GM12865 (cell line): ENCODE data around the gene PI4KB.

Experiments used
- DNase-seq: peaks from one replicate; pipeline ENCODE4 v3.0.0; 2010; ENCODE audit warnings: low read depth
- H3K4me3 ChIP-seq: 2 replicates; pipeline ENCODE4 v1.5.1; 2011; ENCODE audit warnings: mild to moderate bottlenecking, low read depth, low read length, control low read depth
- TF ChIP-seq, protein P1 (sequence below): IDR thresholded peaks from 2 replicates; pipeline ENCODE4 v1.5.1; 2011; ENCODE audit warnings: low read length, control low read depth, low read depth, inconsistent platforms; ENCODE audit not compliant: insufficient read depth; ENCODE audit errors: missing control alignments

PI4KB gene

DNA sequence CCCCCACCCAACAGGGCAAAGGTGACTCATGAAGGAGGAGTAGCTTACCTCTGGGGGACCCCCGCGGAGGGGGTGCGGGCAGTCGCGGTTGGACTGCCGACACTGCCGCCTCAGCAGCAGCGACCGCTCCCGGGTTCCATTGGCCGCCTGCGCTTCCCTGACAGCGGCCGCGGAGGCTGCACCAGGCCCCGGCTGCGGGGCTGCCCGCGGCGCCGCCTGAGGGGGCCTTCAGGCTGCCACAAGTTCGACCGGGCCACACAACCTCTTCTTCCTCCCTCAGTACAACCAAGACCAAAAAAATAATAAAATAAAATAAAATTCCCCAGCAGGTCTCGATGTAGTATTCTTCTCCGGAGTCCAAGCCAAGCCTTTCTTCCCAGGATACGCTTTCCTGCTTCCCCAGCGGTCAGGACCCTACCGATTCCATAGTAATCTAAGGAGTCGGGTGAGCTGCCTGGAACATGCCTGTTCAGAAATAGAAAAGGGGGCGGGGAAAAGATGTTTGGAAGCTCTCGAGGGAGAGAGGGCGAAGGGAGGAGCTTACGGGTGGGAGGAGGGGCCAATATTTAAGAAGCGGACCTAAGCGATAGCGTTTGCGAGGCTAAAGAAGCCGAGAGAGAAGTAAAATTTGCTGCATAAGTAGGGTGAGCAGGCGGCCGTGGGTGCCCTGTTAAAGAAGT, at the start of gene PI4KB:
Gene PI4KB (minus strand): TSS at position 194 of the 680 bp plus-strand sequence. CDS start 10,935 bp downstream, outside the sequence.
- peak; percentile 98 for DNase-seq
- TF ChIP-seq, protein P1, sequence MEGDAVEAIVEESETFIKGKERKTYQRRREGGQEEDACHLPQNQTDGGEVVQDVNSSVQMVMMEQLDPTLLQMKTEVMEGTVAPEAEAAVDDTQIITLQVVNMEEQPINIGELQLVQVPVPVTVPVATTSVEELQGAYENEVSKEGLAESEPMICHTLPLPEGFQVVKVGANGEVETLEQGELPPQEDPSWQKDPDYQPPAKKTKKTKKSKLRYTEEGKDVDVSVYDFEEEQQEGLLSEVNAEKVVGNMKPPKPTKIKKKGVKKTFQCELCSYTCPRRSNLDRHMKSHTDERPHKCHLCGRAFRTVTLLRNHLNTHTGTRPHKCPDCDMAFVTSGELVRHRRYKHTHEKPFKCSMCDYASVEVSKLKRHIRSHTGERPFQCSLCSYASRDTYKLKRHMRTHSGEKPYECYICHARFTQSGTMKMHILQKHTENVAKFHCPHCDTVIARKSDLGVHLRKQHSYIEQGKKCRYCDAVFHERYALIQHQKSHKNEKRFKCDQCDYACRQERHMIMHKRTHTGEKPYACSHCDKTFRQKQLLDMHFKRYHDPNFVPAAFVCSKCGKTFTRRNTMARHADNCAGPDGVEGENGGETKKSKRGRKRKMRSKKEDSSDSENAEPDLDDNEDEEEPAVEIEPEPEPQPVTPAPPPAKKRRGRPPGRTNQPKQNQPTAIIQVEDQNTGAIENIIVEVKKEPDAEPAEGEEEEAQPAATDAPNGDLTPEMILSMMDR = no peak
- peak within 1 kb of the TSS; percentile 100 for H3K4me3 ChIP-seq

DNA sequence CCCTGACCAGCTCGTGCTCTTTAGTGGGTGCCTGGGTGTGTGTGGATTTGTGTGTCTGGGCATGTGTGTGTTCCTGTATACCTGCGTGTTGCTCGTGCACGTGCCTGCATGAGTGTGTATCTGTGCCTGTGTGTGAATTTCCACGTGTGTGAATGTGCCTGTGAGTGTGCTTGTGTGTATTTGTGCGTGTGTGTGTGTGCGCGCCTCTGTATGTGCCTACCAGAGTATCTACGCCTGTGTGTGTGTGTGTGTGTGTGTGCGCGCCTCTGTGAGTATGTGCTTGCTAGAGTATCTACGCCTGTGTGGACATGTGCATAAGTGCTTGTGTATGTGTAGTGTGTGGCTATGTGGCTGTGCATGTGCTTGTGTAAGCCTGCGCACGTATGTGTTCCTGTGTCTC, 46.0 kb upstream of the PI4KB start:
- DNase-seq = no peak
- H3K4me3 ChIP-seq = no peak overlapping the region
- TF ChIP-seq, protein P1 = no peak

DNA sequence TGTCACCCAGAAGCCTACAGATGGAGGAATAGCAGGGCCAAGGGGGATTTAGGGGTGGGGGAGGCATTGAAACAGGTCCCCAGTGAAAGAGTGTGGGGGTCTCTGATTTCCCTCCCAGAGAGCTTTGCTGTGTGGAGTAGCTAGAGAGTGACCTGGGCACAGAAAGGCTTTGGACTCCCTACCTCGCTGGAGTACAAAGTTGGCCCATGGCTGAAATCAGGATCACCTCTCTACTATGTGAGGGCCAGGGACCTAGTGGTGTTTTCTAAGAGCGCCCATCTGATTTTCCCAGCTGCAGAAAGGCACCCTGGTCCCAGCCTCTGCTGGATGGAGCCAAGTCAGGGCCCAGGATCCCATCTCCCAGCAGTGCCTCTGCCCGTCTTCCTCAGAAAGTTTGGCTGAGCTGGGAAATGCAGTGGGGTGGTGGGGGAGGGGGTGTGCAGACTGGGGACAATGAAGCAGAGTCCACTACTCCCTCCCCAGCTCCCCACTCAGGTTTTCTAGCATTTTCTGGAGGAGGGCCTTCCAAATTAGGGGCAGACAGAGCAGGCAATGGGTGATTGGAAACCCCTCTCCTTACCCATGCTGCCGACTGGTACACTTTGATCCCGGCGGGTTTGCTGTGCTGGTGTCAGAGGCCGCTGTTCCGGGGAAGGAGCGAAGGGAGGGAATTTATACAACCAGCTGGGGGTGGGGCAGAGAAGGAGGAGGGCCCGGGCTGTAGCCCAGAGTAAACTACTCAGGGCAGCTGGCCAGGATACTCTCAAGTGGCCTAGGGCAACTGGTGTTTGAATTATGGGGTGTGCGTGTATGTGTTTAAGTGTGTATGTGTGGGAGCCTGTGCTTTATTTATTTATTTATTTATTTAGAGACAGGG, 45.1 kb upstream of the PI4KB start, which contains the start of gene SELENBP1:
Gene SELENBP1 (minus strand): TSS at position 648 of the 877 bp plus-strand sequence. CDS start 64 bp downstream, at position 584.
- TF ChIP-seq, protein P1 = no peak
- no peak for DNase-seq
- no peak within 1 kb of the TSS for H3K4me3 ChIP-seq

DNA sequence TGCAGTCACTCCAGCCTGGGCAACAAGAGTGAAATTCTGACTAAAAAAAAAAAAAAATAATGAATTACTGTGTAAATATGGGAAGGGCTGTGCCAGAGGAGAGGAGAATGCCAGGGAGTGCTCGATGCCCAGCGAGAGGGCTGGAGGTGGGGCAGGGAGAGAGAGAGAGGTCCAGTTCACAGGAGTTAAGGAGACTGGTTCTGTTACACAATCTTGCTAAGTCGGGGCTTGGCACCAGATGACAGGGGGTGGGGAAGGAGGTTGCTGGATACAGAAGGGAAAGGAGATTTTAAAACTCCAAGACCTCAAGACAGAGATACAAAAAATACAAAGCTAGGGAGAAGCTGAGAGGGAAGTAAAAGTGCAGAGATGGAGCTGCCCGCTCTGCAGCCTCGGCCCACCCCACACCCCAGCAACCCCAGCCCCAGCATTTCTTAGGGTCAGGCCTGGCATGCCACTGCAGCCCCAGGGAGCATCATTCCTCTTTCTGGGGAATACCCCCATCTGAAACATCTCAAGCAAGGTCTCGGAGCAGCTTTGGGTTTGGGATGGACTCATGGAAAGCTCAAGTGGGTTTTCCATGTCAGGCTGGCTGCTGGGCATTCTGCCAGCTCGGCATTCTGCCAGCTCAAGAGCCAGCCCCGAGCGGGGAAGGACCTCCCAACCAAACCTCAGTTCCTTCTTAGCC, 44.3 kb upstream of the PI4KB start:
- TF ChIP-seq, protein P1 = no peak
- no peak overlapping the region for H3K4me3 ChIP-seq
- no peak for DNase-seq

DNA sequence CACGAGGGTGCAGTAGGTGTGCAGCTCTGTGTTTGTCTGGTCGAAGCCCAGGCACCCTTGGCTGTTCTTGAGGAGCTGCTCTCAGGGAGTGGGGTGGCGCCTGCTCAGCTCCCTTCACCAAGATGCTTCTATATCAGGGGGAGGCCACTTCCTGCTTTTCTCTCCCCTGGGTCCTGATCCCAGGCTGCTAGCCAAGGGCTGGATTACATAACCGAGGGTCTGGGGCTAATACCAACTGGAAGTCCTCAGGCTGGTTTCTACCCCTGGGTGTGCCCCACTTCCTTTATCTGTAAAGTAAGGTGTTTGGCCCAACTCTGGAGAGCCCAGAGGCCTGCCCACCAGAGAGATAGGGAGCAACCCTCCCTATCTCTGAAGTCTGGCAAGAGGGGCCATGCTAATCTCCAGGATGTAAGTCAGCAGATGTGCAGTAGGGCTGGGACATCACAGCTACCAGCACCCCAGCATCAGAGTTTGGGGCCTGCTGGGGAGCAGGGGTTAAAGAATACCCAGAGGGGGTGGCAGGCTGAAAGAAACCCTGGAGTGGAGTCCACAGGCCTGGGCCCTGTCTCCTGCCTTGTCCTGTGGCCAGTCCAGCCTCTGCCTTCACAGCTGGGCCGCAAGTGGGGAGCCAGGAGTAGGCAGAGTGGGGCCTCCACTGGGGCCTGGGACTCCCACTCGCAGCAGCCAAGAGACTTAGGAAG, 43.1 kb upstream of the PI4KB start:
- no peak overlapping the region for H3K4me3 ChIP-seq
- DNase-seq = no peak
- TF ChIP-seq, protein P1 = no peak

DNA sequence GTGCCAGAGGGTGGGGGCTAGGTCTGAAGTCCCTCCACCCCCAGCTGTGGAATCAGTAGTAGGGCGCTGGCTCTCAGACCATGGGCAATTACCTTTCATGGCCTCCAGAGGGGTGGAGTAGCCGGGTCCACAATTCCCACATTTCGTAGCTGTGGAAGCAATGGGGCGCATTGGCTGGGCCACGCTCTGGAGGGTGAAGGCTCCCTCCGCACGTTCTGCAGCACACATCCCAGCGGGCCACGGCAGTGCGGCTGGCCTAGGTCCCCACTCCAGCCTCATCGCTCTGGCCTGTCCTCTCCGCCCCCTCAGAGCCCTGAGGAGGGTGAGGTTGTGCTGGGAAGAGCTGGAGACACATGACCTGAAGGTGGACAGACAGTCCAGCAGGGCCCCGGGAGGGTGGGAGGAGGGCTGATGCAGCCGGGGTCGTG, 42.4 kb upstream of the PI4KB start:
- H3K4me3 ChIP-seq = no peak overlapping the region
- TF ChIP-seq, protein P1 = no peak

More for the DNA sequence above, 42.4 kb upstream of the PI4KB start:
- DNase-seq = no peak
